ES-I3 (cell line): Measurements from ENCODE around the gene AFF3.
"Not testable (repeated sequence)": the region's sequence is repeated elsewhere in the genome, so short reads cannot be mapped to it uniquely, and the experiment has no call there.

Experiments used
- H3K36me3 ChIP-seq: 2 replicates; pipeline ENCODE4 v1.6.1; 2013; ENCODE audit warnings: mild to moderate bottlenecking, low read length, control low read depth, moderate library complexity; ENCODE audit not compliant: insufficient read depth
- H3K4me1 ChIP-seq: 2 replicates; pipeline ENCODE4 v1.6.1; 2013; ENCODE audit warnings: mild to moderate bottlenecking, control low read depth, low read length; ENCODE audit not compliant: insufficient read depth
- H3K9ac ChIP-seq: 2 replicates; pipeline ENCODE4 v1.6.1; 2013; ENCODE audit warnings: low read depth, mild to moderate bottlenecking, low read length, moderate library complexity
- H3K9me3 ChIP-seq: 2 replicates; pipeline ENCODE4 v1.6.1; 2013; ENCODE audit warnings: mild to moderate bottlenecking, low read length, moderate library complexity; ENCODE audit not compliant: control insufficient read depth, insufficient read depth

Gene AFF3

DNA sequence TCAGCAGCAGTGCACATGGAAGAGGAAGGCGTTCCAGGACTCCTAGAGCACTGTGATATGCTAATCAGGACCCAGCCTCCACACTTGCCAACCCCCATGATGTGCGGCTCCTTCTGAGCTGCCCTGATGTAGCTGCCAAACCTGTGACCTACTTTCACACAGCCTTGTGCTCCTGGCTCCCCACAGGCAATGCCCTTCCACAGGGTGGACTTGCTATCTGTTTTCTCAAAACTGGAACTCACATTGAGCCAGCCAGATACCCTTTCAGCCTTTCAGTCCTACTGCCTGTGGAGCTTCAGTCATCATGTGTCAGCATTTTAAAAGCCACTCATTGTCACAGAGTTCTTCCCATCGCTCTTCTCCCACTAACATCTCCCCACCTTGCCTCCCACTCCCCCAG, 181.6 kb downstream of the AFF3 start:
- no peak overlapping the region for H3K9ac ChIP-seq
- H3K4me1 ChIP-seq, result peaks cover 15% of the 10 kb centered on the region
- no peaks in the 10 kb centered on the region for H3K9me3 ChIP-seq
- H3K36me3 ChIP-seq, result no peaks in the 10 kb centered on the region

DNA sequence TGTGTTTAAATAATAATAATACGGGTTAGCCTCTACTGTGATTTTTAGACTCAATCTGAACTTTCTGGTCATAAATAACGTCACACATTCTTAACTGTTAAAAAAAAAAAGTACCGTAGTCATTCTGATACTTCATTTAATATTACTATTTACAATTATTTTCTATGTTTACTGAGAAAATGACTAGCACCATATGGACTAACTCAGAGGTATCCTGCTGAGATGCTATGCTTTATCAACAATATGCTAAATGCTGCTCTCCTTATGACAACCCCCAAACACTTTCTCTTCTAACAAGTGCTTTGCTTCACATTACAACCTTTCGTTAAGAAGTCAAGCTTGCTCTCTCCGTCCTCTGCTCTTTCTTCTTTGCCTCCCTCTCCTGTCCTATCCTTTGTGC, 182.1 kb downstream of the AFF3 start:
- Histone ChIP-seq H3K4me1 (peaks cover 15% of the 10 kb centered on the region), H3K36me3 (no peaks in the 10 kb centered on the region), H3K9me3 (no peaks in the 10 kb centered on the region), H3K9ac (no peak overlapping the region)

DNA sequence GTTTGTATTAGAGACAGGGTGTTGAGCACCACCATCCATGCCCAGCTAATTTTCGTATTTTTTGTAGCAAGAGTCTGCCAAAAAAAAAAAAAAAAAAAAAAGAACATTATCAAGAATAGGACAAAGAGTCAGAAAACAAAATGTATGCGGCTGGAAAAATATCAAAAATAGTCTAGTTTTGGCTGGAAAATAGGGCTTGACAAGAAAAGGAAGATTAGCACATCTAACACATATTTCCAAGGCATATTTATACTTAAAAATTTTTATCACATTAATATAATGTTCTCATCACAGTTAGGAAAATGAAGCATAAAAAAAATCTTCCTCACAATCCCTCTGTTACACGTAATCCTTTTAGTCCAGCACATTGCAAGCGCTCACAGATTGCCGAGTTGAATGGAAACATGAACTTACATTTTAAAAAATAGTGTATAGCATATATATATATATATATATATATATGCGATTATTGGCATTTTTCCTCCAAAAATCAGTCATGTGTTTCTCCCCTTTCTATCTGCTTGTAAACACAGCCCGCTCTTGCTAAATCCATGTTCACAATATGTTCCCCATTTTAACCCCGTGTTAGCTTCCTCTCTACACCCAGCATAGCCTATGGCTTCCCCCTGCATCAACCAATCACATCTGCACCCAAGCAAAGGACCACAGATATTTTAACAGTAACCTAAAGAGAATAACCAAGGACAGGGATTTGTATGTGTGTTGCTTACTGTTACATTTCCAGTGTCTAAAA, 183.0 kb downstream of the AFF3 start:
- Histone ChIP-seq H3K9ac (no peak overlapping the region), H3K36me3 (no peaks in the 10 kb centered on the region), H3K4me1 (peaks cover 15% of the 10 kb centered on the region), H3K9me3 (no peaks in the 10 kb centered on the region)

DNA sequence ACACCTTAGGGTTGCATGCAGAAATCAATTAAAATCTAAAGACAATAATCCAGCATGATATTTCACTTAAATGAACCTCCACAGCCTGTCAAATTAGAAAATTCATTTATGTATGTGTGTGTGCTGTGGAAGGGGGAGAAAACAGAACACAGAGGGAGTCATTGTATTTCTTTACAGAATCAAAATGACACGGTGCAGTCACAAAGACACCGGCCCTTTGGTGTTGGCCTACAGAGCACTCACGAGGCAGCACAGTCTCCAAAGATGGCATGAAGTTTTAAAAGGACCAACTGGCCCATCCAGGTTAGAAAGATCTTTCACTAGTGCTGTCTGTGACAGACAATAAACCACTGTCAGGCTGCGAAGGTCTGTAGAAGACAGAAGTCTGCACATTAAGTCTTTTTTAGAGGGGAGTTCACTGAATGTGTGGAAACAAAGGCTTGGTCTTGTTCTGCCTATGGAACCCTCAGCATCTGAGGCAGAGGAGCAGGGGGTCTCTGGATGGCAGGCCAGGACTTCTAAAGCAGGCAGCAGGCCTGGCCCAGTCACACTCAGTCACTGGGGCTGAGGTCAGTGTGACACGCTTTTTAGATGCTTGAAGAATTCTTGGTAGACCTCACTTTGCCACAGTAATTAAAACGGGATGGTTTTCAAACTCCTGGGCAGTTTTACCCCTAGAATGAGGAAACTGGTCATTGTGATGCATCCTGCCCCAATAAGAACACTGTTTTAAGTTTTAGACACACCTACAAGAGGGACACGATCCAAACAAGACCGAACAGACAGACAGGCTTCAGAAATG, 184.9 kb downstream of the AFF3 start:
- no peak overlapping the region for H3K9ac ChIP-seq
- H3K36me3 ChIP-seq, result no peaks in the 10 kb centered on the region
- H3K9me3 ChIP-seq, result no peaks in the 10 kb centered on the region
- peaks cover 15% of the 10 kb centered on the region for H3K4me1 ChIP-seq

DNA sequence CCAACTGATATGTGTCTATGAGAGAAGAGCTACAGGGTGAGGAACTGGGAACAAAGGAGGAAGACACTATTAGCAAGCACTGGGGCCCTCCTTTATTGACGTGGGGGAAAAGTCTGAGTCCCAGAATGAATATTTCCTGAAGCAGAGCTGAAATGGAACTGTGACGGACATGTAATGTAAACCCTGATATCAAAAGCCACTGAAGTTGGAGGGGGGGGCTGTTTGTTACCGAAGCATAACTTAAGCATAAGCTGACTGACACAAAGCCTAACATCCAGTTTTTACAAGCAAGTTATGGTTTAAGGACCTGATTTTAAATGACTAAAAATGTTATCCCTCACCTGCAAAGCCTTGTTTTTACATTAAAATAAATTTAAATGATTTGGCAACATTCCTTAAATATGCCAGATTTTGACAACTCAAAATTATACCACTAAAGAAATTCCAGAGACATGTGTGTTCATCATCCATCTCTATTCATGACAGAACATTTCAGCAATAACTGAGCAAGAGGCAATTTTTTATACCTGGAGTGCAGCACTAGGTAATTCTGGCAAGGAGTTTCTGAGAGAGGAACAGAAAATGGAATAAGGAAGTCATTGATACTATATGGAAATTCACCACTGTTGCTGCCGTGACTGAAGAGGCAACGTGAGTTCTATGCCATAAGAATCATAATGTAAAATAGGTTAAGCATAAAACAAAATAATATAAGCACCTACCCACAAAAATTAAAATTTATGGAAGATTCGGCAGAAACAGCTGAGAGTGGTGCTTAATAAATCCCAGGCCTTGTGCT, 186.0 kb downstream of the AFF3 start:
- H3K36me3 ChIP-seq, result no peaks in the 10 kb centered on the region

DNA sequence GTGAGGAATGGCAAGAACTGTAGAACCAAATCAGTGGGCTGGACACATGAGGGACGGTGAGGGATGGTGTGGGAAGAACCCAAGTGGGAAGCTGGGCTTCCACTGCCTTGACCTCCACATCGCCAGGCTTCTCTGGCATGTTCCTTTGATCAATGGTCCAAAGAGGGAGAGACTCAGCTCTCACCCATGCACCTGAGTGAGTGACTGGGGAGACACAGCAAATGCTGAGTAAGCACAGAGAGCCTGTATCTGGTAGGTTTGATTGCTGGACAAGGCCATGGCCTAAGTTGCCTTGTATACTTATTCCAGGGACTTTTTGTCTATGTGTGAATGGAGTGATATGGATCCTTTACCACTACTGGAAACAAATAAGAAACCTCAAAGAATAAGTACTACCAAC, 188.6 kb downstream of the AFF3 start:
- Histone ChIP-seq H3K36me3 (no peaks in the 10 kb centered on the region), H3K9ac (no peak overlapping the region), H3K4me1 (no peaks in the 10 kb centered on the region), H3K9me3 (no peaks in the 10 kb centered on the region)

More for the DNA sequence above, 186.0 kb downstream of the AFF3 start:
- Histone ChIP-seq H3K9ac (no peak overlapping the region), H3K9me3 (no peaks in the 10 kb centered on the region), H3K4me1 (peaks cover 13% of the 10 kb centered on the region)

DNA sequence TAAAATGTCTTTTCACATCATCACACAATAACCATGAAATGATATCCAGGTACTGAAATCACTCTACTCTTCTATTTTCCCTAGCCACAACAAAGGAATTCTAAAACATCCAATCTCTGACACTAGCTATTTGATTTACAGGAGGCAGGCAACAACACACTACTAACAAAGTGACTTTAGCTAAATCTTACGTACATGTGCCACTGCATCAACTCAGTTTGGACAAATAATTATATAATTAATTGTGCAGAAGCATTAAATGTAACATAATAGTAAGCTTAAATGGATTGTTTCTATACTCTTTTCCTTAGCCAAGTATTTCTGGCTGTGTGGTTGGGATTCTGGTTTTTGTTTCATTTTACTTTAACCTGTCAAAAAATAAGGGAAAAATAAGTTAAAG, 192.4 kb downstream of the AFF3 start:
- no peaks in the 10 kb centered on the region for H3K4me1 ChIP-seq
- H3K36me3 ChIP-seq, result no peaks in the 10 kb centered on the region
- H3K9ac ChIP-seq, result no peak overlapping the region
- no peaks in the 10 kb centered on the region for H3K9me3 ChIP-seq

DNA sequence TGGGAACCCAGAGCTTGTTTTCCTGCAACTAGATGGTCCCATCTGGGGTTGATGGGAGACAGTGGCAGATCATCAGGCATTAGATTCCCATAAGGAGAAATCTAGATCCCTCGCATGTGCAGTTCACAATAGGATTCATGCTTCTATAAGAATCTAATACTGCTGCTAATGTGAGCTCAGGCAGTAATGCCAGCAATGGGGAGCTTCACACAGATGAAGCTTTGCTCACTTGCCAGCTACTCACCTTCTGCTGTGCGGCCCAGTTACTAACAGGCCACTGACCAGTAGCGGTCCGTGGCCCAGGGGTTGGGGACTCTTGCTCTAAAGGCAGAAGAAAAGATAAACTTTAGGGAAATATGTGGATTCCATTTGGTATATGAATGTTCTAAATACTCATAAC, 192.9 kb downstream of the AFF3 start:
- H3K4me1 ChIP-seq, result no peaks in the 10 kb centered on the region
- H3K36me3 ChIP-seq, result no peaks in the 10 kb centered on the region
- no peak overlapping the region for H3K9ac ChIP-seq
- H3K9me3 ChIP-seq, result no peaks in the 10 kb centered on the region

DNA sequence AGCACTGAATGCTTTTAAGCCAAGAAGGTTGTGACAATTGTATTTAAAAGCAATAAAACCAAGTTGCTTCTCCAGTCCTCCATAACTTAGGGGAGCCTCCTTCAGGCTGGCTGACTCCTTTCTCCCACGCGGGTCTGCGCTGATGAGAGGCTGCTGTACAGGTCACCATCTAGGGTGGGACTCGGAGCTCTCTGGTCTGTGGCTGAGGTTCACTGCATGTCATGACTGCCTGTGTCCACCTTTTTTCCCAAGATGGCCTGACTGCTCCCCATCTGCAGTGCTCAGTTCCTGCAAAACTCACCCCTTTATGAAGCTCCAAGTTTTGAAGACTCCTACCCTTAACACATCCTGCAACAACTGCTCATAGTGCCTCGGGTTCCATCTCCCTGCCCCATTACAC, 194.4 kb downstream of the AFF3 start:
- Histone ChIP-seq H3K9me3 (no peaks in the 10 kb centered on the region), H3K36me3 (no peaks in the 10 kb centered on the region), H3K4me1 (no peaks in the 10 kb centered on the region), H3K9ac (no peak overlapping the region)

DNA sequence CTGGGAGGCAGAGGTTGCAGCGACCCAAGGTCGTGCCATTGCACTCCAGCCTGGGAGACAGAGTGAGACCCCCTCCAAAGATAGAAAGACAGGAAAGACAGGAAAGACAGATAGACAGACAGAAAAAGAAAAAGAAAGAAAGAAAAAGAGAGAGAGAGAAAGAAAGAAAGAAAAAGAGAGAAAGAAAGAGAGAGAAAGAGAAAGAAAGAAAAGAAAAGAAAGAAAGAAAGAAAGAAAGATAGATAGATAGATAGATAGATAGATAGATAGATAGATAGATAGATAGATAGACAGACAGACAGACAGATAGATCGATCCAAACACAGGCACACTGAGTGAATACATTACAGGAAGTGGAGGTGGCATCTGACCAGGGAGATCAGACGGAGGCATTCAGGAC, 195.0 kb downstream of the AFF3 start:
- H3K9ac ChIP-seq, H3K36me3 ChIP-seq, H3K4me1 ChIP-seq, H3K9me3 ChIP-seq: not testable (repeated sequence)

DNA sequence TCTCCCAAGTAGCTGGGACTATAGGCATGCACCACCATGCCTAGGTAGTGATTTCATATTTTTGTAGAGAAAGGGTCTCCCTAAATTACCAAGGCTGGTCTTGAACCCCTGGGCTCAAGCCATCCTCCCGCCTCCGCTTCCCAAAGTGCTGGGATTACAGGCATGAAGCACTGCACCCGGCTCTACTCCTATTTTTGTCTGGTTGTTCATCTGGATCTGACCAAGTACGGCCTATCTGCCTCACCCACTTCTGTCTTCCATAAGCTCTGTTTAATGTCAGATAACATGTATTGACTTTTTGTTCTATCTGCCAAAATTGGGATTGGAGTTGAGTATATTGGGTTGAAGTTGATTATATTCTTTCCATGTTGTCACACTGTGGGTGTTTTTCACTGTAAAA, 198.4 kb downstream of the AFF3 start:
- Histone ChIP-seq H3K4me1 (no peaks in the 10 kb centered on the region), H3K9ac (no peak overlapping the region), H3K9me3 (no peaks in the 10 kb centered on the region), H3K36me3 (no peaks in the 10 kb centered on the region)

DNA sequence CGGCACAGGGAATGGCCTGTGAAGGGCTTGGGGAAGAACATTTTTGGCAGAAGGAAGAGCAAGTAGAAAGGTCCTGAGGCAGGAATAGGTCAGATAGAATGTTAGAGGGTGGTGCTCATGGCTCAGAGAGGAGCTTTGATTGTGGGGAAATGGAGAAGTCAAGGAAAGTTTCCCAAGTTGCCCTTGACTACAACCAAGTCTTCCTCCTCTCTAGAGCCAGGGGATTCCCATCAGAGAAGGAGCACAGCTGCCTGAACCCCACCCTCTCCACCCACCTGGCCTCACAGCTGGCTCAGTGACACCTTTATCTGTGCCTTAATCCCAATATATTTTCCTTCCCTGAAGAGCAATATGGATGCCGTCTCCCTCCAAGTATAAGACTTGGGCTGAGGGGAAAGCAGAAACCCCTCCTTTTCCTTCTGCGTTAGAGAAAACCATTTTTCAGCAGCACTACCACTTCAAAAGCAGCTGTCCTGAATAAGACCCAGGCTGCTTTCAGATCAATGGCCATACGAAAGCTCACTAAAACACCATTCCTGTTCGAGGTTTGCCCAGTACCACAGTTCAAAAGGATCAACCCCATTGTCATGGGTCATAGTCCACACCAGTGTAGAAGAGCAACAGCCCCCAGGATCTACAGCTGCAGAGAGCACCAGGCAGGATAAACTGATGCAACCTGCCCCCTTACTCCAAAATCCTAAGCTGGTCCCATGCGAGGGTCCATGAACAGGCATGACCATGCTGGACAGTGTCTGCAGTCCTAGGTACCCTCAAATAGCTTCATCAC, 199.6 kb downstream of the AFF3 start:
- H3K36me3 ChIP-seq, result no peaks in the 10 kb centered on the region
- no peaks in the 10 kb centered on the region for H3K9me3 ChIP-seq
- H3K4me1 ChIP-seq, result no peaks in the 10 kb centered on the region
- H3K9ac ChIP-seq, result no peak overlapping the region

DNA sequence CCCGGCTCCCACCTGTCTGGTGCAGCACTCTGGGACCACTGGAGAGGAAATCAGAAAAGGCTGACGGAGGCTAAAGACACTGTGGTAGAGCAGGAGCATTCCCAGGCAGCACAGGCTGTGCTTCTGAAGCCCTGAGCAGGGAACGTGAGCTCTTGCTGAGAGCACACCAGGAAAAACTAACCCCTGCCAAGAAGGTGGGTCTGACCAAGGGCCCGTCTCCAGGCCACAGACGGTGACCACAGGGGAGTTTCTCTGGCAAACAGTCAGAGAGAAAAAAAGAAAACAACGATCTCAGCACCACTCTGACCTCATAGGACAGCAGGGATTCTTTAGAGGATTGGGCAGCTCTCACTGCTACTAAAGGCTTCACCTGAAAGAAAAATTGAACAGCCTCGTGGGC, 201.4 kb downstream of the AFF3 start:
- Histone ChIP-seq H3K36me3 (no peaks in the 10 kb centered on the region), H3K9me3 (no peaks in the 10 kb centered on the region), H3K4me1 (no peaks in the 10 kb centered on the region), H3K9ac (no peak overlapping the region)

DNA sequence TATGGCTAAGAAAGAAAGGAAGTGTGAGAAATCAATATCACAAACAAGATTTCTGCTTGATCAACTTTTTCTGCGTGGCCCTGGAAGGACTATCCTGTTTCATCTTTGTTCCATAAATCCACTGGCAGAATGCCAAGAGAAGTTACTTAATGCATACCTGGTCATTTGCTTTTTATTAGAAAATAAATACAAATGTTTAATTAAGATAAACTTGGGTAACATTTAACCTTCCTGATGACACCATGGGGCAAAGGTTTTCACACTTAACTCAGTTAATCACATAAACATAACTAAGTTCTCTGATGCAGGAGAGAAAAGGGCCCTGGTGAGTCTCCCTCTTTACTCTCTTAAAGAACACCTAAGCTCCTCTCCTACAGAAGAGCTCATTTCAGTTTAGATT, 203.3 kb downstream of the AFF3 start:
- Histone ChIP-seq H3K36me3 (no peaks in the 10 kb centered on the region), H3K4me1 (no peaks in the 10 kb centered on the region), H3K9ac (no peak overlapping the region), H3K9me3 (no peaks in the 10 kb centered on the region)
